ENCODE measurements around the gene BOD1L1. TPM values are rescaled to one million over a fixed set of nuclear protein-coding genes. Genes with fewer than 3 reads are reported as not detected.

BOD1L1 gene
- total RNA-seq, 1 donor from 2014 or later: 37.5 TPM

GRCh38 chr4:13546941-13547484 is 80.5 kb downstream of the BOD1L1 start:
- DNase-seq (no peak), ATAC-seq (peak; percentile 11)
- peaks cover 34% of the 10 kb centered on the region for H3K4me1 ChIP-seq
- H3K27ac ChIP-seq: no peak overlapping the region
- H3K4me3 ChIP-seq: peak overlapping the region; percentile 36
- no peaks in the 10 kb centered on the region for H3K36me3 ChIP-seq
- peaks cover 93% of the 10 kb centered on the region for H3K27me3 ChIP-seq
- intact Hi-C loops (cut with DNase I): no loop called here
- no peaks in the 10 kb centered on the region for H3K9me3 ChIP-seq
- TF ChIP-seq, protein P1, sequence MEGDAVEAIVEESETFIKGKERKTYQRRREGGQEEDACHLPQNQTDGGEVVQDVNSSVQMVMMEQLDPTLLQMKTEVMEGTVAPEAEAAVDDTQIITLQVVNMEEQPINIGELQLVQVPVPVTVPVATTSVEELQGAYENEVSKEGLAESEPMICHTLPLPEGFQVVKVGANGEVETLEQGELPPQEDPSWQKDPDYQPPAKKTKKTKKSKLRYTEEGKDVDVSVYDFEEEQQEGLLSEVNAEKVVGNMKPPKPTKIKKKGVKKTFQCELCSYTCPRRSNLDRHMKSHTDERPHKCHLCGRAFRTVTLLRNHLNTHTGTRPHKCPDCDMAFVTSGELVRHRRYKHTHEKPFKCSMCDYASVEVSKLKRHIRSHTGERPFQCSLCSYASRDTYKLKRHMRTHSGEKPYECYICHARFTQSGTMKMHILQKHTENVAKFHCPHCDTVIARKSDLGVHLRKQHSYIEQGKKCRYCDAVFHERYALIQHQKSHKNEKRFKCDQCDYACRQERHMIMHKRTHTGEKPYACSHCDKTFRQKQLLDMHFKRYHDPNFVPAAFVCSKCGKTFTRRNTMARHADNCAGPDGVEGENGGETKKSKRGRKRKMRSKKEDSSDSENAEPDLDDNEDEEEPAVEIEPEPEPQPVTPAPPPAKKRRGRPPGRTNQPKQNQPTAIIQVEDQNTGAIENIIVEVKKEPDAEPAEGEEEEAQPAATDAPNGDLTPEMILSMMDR (IDR thresholded peaks at IDR 0.05): no peak

GRCh38 chr4:13546142-13546940 is 81.2 kb downstream of the BOD1L1 start:
- H3K36me3 ChIP-seq: no peaks in the 10 kb centered on the region
- DNase-seq (no peak), ATAC-seq (no peak)
- H3K27me3 ChIP-seq: peaks cover 97% of the 10 kb centered on the region
- no peaks in the 10 kb centered on the region for H3K9me3 ChIP-seq
- TF ChIP-seq, protein P1 (IDR thresholded peaks at IDR 0.05): no peak
- intact Hi-C loops (cut with DNase I): no loop called here
- peaks cover 39% of the 10 kb centered on the region for H3K4me1 ChIP-seq
- H3K4me3 ChIP-seq: no peak overlapping the region
- H3K27ac ChIP-seq: no peak overlapping the region

DNA sequence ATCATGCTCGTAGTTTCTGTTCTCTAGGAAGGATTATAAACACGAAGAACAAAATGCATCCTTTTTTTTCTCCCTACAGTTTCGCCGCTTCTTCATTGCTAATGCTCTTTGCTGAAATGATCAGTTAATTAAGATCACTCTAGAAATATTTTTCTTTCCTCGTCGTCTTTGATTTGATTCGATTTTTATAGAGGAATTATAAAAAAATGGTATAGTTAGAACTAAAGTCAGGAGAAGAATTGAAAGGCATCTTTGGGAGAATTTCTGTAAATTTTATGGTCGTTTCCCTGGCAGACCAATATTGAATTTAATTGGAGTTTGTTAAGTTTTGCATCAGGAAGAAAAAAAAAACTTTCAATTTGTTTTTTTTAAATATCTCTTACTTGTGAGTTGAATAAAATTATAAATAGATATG is 82.1 kb downstream of the BOD1L1 start:
- Histone ChIP-seq H3K27me3 (peaks cover 97% of the 10 kb centered on the region), H3K27ac (no peak overlapping the region), H3K36me3 (no peaks in the 10 kb centered on the region), H3K9me3 (no peaks in the 10 kb centered on the region), H3K4me1 (peaks cover 42% of the 10 kb centered on the region), H3K4me3 (peak overlapping the region; percentile 55)
- ATAC-seq (no peak), DNase-seq (no peak)
- intact Hi-C loops (cut with DNase I): no loop called here
- TF ChIP-seq, protein P1 (IDR thresholded peaks at IDR 0.05): no peak

DNA sequence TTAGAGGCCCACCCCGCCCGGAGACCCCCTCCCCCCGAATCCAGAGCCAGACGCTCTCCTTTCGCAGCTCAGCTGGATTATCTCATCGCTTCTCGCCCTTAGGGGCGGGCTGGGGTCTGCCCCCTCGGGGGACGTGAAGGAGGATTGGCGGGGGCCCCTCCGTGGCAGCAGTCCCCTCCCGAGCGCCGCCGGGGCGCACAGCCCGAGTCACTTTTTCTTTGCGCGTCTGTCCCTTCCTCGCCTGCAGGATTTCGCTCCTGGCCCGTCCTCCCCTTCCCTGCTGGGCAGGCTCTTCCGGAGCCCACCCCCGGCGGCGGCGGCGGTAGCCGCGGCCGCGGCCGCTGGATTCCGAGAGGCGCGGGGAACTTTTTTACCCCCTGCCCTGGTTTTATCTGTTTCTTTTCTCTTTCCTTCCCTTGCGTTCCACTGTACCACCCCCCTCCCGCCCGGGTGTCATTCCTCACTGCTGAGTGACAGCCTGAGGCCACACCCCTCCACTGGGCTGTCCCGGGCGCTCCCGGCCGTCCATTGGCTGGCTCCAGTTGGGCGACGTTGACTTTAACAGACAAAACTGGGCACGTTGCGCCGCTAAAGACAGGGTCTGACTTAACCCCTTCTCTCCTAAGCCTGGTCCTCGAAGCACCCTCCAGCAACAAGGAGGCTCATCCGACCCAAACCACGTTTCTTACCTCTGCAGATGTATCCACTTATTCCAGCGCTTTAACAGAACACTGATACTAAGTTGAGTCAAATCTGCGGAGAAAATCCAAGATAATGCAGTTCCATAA is 82.7 kb downstream of the BOD1L1 start:
- intact Hi-C loops (cut with DNase I): no loop called here
- peak; percentile 79 for ATAC-seq
- Histone ChIP-seq H3K27ac (no peak overlapping the region), H3K4me3 (peak overlapping the region; percentile 55), H3K36me3 (no peaks in the 10 kb centered on the region), H3K4me1 (peaks cover 42% of the 10 kb centered on the region), H3K27me3 (peaks cover 98% of the 10 kb centered on the region), H3K9me3 (no peaks in the 10 kb centered on the region)
- peak; percentile 83 for DNase-seq
- TF ChIP-seq, protein P1 (IDR thresholded peaks at IDR 0.05): no peak

GRCh38 chr4:13543839-13544605 is 83.5 kb downstream of the BOD1L1 start, which contains the start of gene NKX3-2:
Gene NKX3-2, minus strand, starts transcription at chr4:13544508. Its CDS starts 94 bp downstream, at chr4:13544414.
- DNase-seq: no peak
- H3K36me3 ChIP-seq: no peaks in the 10 kb centered on the region
- no peak within 1 kb of the TSS for H3K27ac ChIP-seq

More at GRCh38 chr4:13543839-13544605, 83.5 kb downstream of the BOD1L1 start, which contains the start of gene NKX3-2:
- H3K27me3 ChIP-seq: peaks cover 98% of the 10 kb centered on the region
- intact Hi-C loops (cut with DNase I): no loop called here
- TF ChIP-seq, protein P1 (IDR thresholded peaks at IDR 0.05): no peak
- ATAC-seq: peak; percentile 55
- peak within 1 kb of the TSS; percentile 55 for H3K4me3 ChIP-seq
- H3K9me3 ChIP-seq: no peaks in the 10 kb centered on the region
- peaks cover 38% of the 10 kb centered on the region for H3K4me1 ChIP-seq
